ENCODE results near the gene CEP41. TPM values are rescaled to one million over a fixed set of nuclear protein-coding genes. Genes with fewer than 3 reads are reported as not detected.
A peak's percentile ranks its signal among the peaks of the same experiment; 100 is the strongest.

CEP41 gene
- total RNA-seq, 1 donor from 2014 or later, result 16.5 TPM

- peak overlapping the region; percentile 55 for H3K4me2 ChIP-seq
- H3F3A ChIP-seq (ENCODE audit: low read depth), result peaks cover 31% of the 10 kb centered on the region
- H3K9me3 Mint-ChIP-seq, result peaks cover 2% of the 10 kb centered on the region
- no peaks in the 10 kb centered on the region for H4K20me1 ChIP-seq (ENCODE audit: low read depth)
- H2AFZ ChIP-seq (replicated peaks), result peak overlapping the region; percentile 6
- H3K9ac ChIP-seq, result no peak overlapping the region
- H3K27ac Mint-ChIP-seq, result peak overlapping the region; percentile 100
- no peaks in the 10 kb centered on the region for H3K36me3 ChIP-seq
- H3K79me2 ChIP-seq (ENCODE audit: low read depth), result no peaks in the 10 kb centered on the region
- no peaks in the 10 kb centered on the region for H3K27me3 ChIP-seq
- H3K4me3 ChIP-seq, result no peak overlapping the region
- peak overlapping the region; percentile 80 for H3K4me3 Mint-ChIP-seq
- no peaks in the 10 kb centered on the region for H3K9me3 ChIP-seq (ENCODE audit: low read depth)
- peaks cover 43% of the 10 kb centered on the region for H3K4me1 ChIP-seq
- H3K36me3 Mint-ChIP-seq, result peaks cover 1% of the 10 kb centered on the region
- H3K27ac ChIP-seq, result no peak overlapping the region
- TF ChIP-seq EZH2phosphoT487 (IDR thresholded peaks at IDR 0.05), result no peak
- no peak for TF ChIP-seq EZH2 (IDR thresholded peaks at IDR 0.05)
- no peak for TF ChIP-seq CTCF (IDR thresholded peaks at IDR 0.05)
- H3K27me3 Mint-ChIP-seq (ENCODE audit: insufficient read depth, low read depth), result peaks cover 4% of the 10 kb centered on the region
- peak; percentile 15 for DNase-seq (ENCODE audit: low spot score)
- H3K4me1 Mint-ChIP-seq, result peaks cover 86% of the 10 kb centered on the region
Observed at GRCh38 chr7:130351791-130352090, 89.1 kb downstream of the CEP41 start.

GRCh38 chr7:130350945-130351790 is 89.6 kb downstream of the CEP41 start:
- Histone ChIP-seq H3K9me3 (ENCODE audit: low read depth) (no peaks in the 10 kb centered on the region), H3K27ac (no peak overlapping the region), H3K4me3 (no peak overlapping the region), H3K27me3 (no peaks in the 10 kb centered on the region), H3K4me1 (peaks cover 39% of the 10 kb centered on the region), H3F3A (ENCODE audit: low read depth) (peaks cover 27% of the 10 kb centered on the region), H3K79me2 (ENCODE audit: low read depth) (no peaks in the 10 kb centered on the region), H2AFZ (replicated peaks) (peak overlapping the region; percentile 6), H3K36me3 (no peaks in the 10 kb centered on the region), H3K9ac (no peak overlapping the region), H3K4me2 (peak overlapping the region; percentile 55), H4K20me1 (ENCODE audit: low read depth) (no peaks in the 10 kb centered on the region)
- peak overlapping the region; percentile 100 for H3K27ac Mint-ChIP-seq
- peak overlapping the region; percentile 80 for H3K4me3 Mint-ChIP-seq
- DNase-seq (ENCODE audit: low spot score), result peak; percentile 64
- H3K36me3 Mint-ChIP-seq, result peaks cover 1% of the 10 kb centered on the region
- H3K9me3 Mint-ChIP-seq, result peaks cover 2% of the 10 kb centered on the region
- H3K4me1 Mint-ChIP-seq, result peaks cover 84% of the 10 kb centered on the region
- peaks cover 6% of the 10 kb centered on the region for H3K27me3 Mint-ChIP-seq (ENCODE audit: insufficient read depth, low read depth)
- TF ChIP-seq EZH2phosphoT487 (IDR thresholded peaks at IDR 0.05), result no peak
- no peak for TF ChIP-seq EZH2 (IDR thresholded peaks at IDR 0.05)
- TF ChIP-seq CTCF (IDR thresholded peaks at IDR 0.05), result no peak

- Histone ChIP-seq H3K4me1 (peaks cover 44% of the 10 kb centered on the region), H4K20me1 (ENCODE audit: low read depth) (no peaks in the 10 kb centered on the region), H3K4me3 (no peak overlapping the region), H3K27me3 (no peaks in the 10 kb centered on the region), H2AFZ (replicated peaks) (peak overlapping the region; percentile 60), H3K9me3 (ENCODE audit: low read depth) (no peaks in the 10 kb centered on the region), H3K36me3 (no peaks in the 10 kb centered on the region), H3F3A (ENCODE audit: low read depth) (peaks cover 38% of the 10 kb centered on the region), H3K27ac (no peak overlapping the region), H3K4me2 (peak overlapping the region; percentile 55), H3K79me2 (ENCODE audit: low read depth) (no peaks in the 10 kb centered on the region), H3K9ac (no peak overlapping the region)
- H3K27me3 Mint-ChIP-seq (ENCODE audit: insufficient read depth, low read depth), result peaks cover 8% of the 10 kb centered on the region
- DNase-seq (ENCODE audit: low spot score), result peak; percentile 47
- H3K36me3 Mint-ChIP-seq, result peaks cover 1% of the 10 kb centered on the region
- peak overlapping the region; percentile 100 for H3K27ac Mint-ChIP-seq
- H3K9me3 Mint-ChIP-seq, result peaks cover 2% of the 10 kb centered on the region
- no peak for TF ChIP-seq EZH2 (IDR thresholded peaks at IDR 0.05)
- TF ChIP-seq EZH2phosphoT487 (IDR thresholded peaks at IDR 0.05), result no peak
- TF ChIP-seq CTCF (IDR thresholded peaks at IDR 0.05), result no peak
- H3K4me1 Mint-ChIP-seq, result peaks cover 88% of the 10 kb centered on the region
- peak overlapping the region; percentile 80 for H3K4me3 Mint-ChIP-seq
Observed at GRCh38 chr7:130349911-130350782, 90.7 kb downstream of the CEP41 start.
